HG03045 (cell line): Measurements from ENCODE around the gene CASS4.

Experiments
- ATAC-seq: cut with Tn5 transposase; IDR thresholded peaks from one replicate; pipeline ENCODE4 v1.9.1; 2021; ENCODE audit warnings: mild to moderate bottlenecking, moderate library complexity; ENCODE audit not compliant: unreplicated experiment

CASS4 gene

GRCh38 chr20:56501116-56501515, 89.1 kb downstream of the CASS4 start:
- ATAC-seq = no peak

- ATAC-seq = no peak
These were observed 91.9 kb downstream of the CASS4 start for GRCh38 chr20:56503916-56504315.

GRCh38 chr20:56504373-56505005, 92.4 kb downstream of the CASS4 start:
- no peak for ATAC-seq

GRCh38 chr20:56506103-56506502, 94.0 kb downstream of the CASS4 start:
- no peak for ATAC-seq
